NOMO-1 (cell line): ENCODE data around the gene RGPD5.
"Not testable (repeated sequence)": the region's sequence is repeated elsewhere in the genome, so short reads cannot be mapped to it uniquely, and the experiment has no call there.

Source experiments
- DNase-seq, 2 experiments: peaks; one replicate each; lab custom pipeline; 2025; ENCODE audit not compliant: unreplicated experiment in 2 of 2; lab: John Stamatoyannopoulos, UW

Gene RGPD5

DNA sequence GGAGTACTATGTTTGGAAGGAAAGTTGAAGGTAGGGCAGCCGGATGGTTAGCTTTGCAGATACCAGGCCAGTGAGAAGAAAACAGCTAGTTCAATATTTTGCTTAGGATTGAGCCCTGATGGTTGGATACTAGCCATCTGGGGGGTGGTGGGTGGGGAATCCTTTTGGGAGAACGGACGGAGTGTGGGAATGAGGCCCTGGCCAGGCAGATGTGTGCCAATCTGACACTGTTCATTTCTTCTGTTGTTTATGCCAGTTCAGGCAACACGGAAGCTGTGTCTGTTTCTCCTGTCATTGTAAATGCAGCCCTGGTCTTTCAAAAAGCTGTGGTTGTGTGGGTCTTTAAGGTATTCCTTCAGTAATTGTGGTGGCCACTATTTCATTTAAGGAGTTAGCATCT lies 96.9 kb downstream of the RGPD5 start:
- not testable (repeated sequence) for DNase-seq

DNA sequence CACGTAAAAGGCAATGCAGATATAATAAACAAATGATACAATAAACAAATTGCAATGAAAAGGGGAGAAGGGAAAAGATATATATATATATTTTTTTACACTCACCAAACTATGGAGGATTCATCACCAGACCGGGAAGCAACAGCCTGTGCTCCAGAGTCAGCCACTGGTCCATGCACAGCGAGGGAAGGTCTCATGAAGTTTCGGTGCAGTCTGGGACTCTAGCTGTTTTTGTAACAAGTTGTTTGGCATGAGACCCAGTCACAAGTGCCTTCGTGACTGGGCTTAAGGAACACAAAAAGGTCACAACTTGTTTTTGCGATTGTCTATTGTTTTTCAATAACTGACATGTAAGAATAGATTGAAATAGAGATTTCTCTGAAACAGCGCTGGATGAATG lies 99.6 kb downstream of the RGPD5 start:
- not testable (repeated sequence) for DNase-seq

DNA sequence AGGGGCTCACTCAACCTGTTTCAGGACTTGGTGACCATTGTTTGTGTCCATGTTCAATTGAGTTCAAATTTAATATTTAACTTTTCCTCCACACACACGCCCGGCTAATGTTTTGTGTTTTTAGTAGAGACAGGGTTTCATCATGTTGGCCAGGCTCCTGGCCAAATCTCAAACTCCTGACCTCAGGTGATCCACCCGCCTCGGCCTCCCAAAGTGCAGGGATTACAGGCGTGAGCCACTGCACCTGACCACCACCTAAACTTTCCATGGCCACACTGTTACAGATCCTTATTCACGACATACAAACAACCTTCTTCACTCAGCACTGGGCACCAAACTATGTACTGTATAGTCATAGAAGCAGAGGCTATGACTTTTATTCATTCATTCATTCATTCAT lies 100.0 kb downstream of the RGPD5 start:
- not testable (repeated sequence) for DNase-seq

DNA sequence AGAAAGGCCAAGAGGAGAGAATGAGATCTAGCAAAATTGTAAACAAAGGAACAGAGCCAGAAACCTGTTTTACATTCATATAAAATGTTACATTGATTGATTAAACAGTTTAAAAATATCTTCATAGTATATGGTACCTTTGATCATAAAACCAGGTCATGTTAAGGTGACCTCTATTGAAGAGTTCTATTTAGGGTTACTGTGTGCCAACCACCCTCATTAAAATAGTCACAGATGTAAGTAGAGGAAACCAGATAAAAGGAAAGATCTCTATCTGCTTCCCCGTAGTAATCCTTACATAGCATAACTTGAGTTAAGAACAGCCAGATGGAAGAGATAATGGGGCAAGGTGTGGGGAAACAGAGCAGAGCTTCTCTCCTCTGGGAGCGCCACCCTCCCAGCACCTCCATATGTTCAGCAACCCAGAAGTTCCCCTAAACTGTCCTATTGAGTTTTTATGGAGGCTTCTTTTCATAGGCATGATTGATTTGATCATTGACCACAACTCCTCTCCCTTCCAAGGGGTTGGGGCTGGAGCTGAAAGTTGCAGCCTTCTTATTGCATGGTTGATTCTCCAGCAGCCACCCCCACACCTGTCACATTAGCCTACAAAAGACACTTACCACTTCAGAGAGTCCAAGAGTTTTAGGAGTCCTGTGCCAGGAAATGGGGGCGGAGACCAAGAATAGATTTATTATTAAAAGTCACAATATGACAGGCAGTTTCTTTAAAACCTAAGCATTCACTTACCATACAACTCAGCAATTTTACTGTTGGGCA lies 101.2 kb downstream of the RGPD5 start:
- DNase-seq: not testable (repeated sequence)

DNA sequence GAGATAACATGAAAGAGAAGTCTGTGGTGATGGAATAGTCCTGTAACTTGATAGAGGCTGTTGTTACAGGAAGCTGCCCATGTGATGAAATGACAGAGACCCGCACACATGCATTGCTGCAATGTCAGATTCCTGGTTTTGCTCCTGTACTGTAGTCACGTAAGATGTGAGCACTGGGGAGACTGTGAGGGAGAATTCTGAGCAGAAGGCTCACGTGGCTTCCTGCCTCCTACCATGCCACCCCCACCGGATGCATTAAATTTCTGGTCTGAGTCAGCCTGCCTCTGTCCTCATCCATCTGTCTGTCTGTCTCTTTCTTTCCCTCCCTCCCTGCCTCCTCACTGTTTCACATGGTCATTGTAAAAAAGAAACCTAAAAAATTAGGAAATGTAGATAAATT lies 102.1 kb downstream of the RGPD5 start:
- DNase-seq: not testable (repeated sequence)

DNA sequence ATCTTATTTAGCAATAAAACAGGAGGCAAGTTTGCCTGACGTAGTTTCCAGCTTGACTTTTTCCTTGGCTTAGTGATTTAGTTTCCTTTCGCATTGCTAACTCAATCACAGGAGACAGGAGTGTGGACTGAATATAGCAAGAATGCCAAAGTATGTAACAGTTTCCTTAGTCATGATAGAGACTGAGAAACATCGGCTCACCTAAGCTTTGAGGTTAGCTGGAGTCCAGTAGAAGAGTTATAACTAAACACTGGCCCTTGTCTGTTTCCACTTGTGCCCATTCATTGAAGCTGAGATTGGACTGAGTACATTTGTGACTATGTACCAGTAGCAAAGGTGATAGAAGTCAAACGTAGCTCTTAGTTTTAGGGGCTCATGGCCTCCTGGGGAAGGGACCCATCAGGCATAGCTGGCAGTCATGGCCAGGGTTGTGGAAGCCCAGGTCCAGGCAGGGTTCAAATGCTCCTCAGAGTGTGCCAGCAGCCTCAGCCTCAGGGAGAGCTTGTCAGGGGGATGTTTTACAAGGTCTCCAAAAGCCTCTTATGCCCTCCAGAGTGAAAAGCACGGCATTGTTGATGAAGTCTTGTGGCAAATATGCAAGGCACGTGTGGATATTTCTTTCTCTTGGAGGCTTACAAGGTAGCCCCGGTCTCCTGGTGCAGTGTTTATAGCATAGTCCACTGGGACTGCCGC lies 103.8 kb downstream of the RGPD5 start:
- not testable (repeated sequence) for DNase-seq

DNA sequence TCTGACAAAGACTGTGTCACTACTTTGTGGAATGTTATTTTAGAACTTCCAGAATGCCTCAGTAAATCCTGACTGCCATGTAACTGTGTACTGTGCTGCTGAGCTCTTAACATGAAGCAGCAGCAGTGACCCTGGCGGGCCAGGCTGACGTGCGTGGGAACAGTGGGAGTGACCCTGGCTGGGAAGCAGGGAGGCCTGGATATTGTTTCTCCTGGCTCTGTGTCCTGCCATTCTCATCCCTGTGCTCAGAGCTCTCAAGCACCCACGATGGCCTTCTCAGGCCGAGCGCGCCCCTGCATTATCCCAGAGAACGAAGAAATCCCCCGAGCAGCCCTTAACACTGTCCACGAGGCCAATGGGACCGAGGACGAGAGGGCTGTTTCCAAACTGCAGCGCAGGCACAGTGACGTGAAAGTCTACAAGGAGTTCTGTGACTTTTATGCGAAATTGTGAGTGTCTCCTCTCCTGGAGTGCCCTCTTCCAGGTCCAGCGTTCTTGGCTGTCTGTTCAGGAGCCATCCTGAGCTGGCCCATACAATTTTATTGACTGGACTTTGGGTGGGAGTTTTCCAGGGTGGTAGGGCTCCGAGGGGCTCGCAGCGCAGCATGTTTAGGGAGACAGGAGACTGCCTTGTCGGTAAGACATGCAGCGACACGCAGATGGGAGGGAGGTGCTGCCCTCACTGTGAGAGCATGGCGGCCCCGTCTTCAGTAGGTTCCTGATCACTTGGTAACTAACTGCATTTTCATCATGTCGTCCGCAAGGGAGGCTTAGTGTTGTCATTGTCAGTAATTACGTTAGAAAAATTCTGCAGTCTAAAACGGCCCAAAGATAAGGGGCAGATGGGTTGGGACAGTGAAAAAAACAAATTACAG lies 104.6 kb downstream of the RGPD5 start, which contains the start of gene LIMS3:
TSS of gene LIMS3 (plus strand) at position 227 of the 875 bp plus-strand sequence. CDS start at position 268, 41 bp downstream.
- DNase-seq: not testable (repeated sequence)

DNA sequence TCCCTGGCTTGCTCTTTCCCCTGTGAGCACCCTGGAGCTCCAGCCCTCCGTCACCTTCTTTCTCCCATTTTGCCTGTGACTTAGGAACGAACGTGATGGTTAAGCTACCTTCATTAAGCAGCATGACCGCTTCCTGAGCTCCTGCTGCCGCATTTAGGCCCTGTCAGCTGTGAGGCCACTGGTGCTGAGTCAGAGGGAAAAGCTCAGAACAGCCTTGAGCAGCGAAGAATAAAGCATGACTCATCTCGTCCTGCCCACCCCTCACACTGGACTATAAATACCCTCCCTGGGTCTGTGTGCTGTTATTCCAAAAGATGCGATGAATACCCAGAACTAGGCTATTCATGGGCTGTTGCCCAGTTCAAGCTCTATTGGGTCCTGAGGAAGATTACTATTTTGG lies 111.7 kb downstream of the RGPD5 start:
- not testable (repeated sequence) for DNase-seq
